K562 (cell line): ENCODE data around the gene HCFC1R1. TPM values are rescaled to one million over a fixed set of nuclear protein-coding genes. Genes with fewer than 3 reads are reported as not detected.

Experiments
- CTCF ChIP-seq, 3 experiments: IDR thresholded peaks in 2 of 3; conservative IDR thresholded peaks in 1 of 3; 2 replicates each; pipeline ENCODE4 v1.5.1; 2011 to 2012; ENCODE audit warnings: low read length in 3 of 3, mild to moderate bottlenecking in 3 of 3, control low read depth in 2 of 3, improper control_type of control experiment in 1 of 3, inconsistent platforms in 1 of 3, low read depth in 1 of 3, mixed read lengths in 1 of 3, moderate library complexity in 1 of 3; ENCODE audit not compliant: insufficient read depth in 2 of 3
- DIDO1 ChIP-seq: fragments of 450-650 bp; IDR thresholded peaks from 2 replicates; pipeline ENCODE4 v1.6.1; 2016; ENCODE audit warnings: low read depth, missing biosample characterization, missing genetic modification characterization
- GATA2 ChIP-seq: sonication (generic); formaldehyde crosslinking; IDR thresholded peaks from 2 replicates; pipeline ENCODE4 v1.4.0; 2020; ENCODE audit warnings: mild to moderate bottlenecking, missing genetic modification reagents
- JUND ChIP-seq, 2 experiments: IDR thresholded peaks; 2 replicates in 1 of 2; 3 replicates in 1 of 2; pipeline ENCODE4 v1.6.1; 2011; ENCODE audit warnings: borderline replicate concordance in 2 of 2, low read depth in 2 of 2, low read length in 2 of 2, improper control_type of control experiment in 1 of 2, missing biosample characterization in 1 of 2, missing genetic modification characterization in 1 of 2, missing genetic modification reagents in 1 of 2
- PATZ1 ChIP-seq: fragments of 250-450 bp; sonication (Bioruptor Pico); IDR thresholded peaks from 2 replicates; pipeline ENCODE4 v1.5.0; 2020; ENCODE audit warnings: mild to moderate bottlenecking, borderline replicate concordance
- PCBP1 ChIP-seq: fragments of 200-400 bp; formaldehyde crosslinking; IDR thresholded peaks from 2 replicates; pipeline ENCODE4 v1.6.1; 2018; ENCODE audit warnings: mild to moderate bottlenecking, low read depth, low read length; ENCODE audit not compliant: poor library complexity, severe bottlenecking
- RAD21 ChIP-seq, 2 experiments: fragments of 250-450 bp in 1 of 2; fragments of 450-650 bp in 1 of 2; sonication (Bioruptor Pico) in 1 of 2; formaldehyde crosslinking in 1 of 2; IDR thresholded peaks in 1 of 2; conservative IDR thresholded peaks in 1 of 2; 2 replicates each; pipeline versions ENCODE4 v1.4.0 to v1.8.0; 2020 to 2022; ENCODE audit warnings: mild to moderate bottlenecking in 2 of 2, moderate library complexity in 1 of 2
- SP1 ChIP-seq: sonication (generic); formaldehyde crosslinking; IDR thresholded peaks from 2 replicates; pipeline ENCODE4 v1.8.1; 2022; ENCODE audit warnings: mild to moderate bottlenecking, missing genetic modification reagents
- SREBF1 ChIP-seq: fragments of 150-350 bp; IDR thresholded peaks from 2 replicates; pipeline ENCODE4 v1.6.1; 2014; ENCODE audit warnings: antibody characterized with exemption, low read depth, low read length, borderline replicate concordance
- USF2 ChIP-seq: sonication (generic); formaldehyde crosslinking; IDR thresholded peaks from 2 replicates; pipeline ENCODE4 v1.5.0; 2020; ENCODE audit warnings: missing genetic modification reagents
- ZBTB5 ChIP-seq: fragments of 450-650 bp; IDR thresholded peaks from 2 replicates; pipeline ENCODE4 v1.6.1; 2017; ENCODE audit warnings: antibody characterized with exemption
- polyA plus RNA-seq, 8 experiments: library from polyadenylated mRNA; depleted of rRNA in 4 of 8; stranded (reverse) in 5 of 8; unstranded in 3 of 8; fragments of >200 nt; fragmentation: Nextera tagmentation in 2 of 8; fragmentation: Illumina TruSeq in 1 of 8; extraction: Ambion mirVana in 2 of 8; extraction: Trizol in 1 of 8; gene quantifications; 2 replicates each; pipeline versions ENCODE4 v1.2.1 to v1.2.3, GENCODE V29; 2011 to 2014; ENCODE audit warnings: inconsistent platforms in 1 of 8, missing spikeins in 1 of 8
- total RNA-seq, 7 experiments: library from RNA; depleted of rRNA in 6 of 7; stranded (reverse); fragments of >200 nt in 6 of 7; fragmentation: Illumina TruSeq in 2 of 7; extraction: Trizol in 2 of 7; gene quantifications; 2 replicates each; pipeline versions ENCODE4 v1.2.1 to v1.2.3, GENCODE V29; 2011 to 2021; ENCODE audit warnings: low replicate concordance in 1 of 7

Gene HCFC1R1
- total and polyA plus RNA-seq, 9 of the 15 experiments (the other 6 are each of a cell fraction or from before 2014, with no cell fraction given): 2.2 to 29.0 (median 11.2) TPM

- TF ChIP-seq ZBTB5: no peak
- no peak for TF ChIP-seq PATZ1 (CRISPR knock-in tag)
- peak in 1 of 2 experiments; percentile 37; a peak in 2 of 4 replicates for TF ChIP-seq RAD21 (CRISPR knock-in tag; conservative IDR thresholded peaks at IDR 0.05 in 1 of 2, IDR thresholded peaks at IDR 0.05 in 1 of 2)
- peak; percentile 60 to 73 (median 62); a peak in 5 of 6 replicates for TF ChIP-seq CTCF (IDR thresholded peaks at IDR 0.05 in 2 of 3, conservative IDR thresholded peaks at IDR 0.05 in 1 of 3; ENCODE audit: insufficient read depth in 2 of 3, low read depth in 1 of 3, low read length in 3 of 3)
- TF ChIP-seq SREBF1: no peak
- TF ChIP-seq DIDO1 (tag): no peak
- TF ChIP-seq SP1 (CRISPR knock-in tag): no peak
- TF ChIP-seq USF2 (CRISPR knock-in tag): no peak
- peak; percentile 41 for TF ChIP-seq PCBP1
- peak; percentile 74 for TF ChIP-seq JUND (IDR thresholded peaks at IDR 0.05; ENCODE audit: borderline replicate concordance, low read depth, low read length)
- no peak for TF ChIP-seq JUND (tag; IDR thresholded peaks at IDR 0.05; ENCODE audit: borderline replicate concordance, low read depth, low read length)
- no peak for TF ChIP-seq GATA2
Measured at GRCh38 chr16:3017794-3018506, 5.8 kb downstream of the HCFC1R1 start, which contains the start of gene CLDN6 (continued).
